ENCODE data around the gene MED1.

- no peak for TF ChIP-seq CTCF (IDR thresholded peaks at IDR 0.05)
- TF ChIP-seq ZFX (IDR thresholded peaks at IDR 0.05; ENCODE audit: borderline replicate concordance) = no peak
Observed at GRCh38 chr17:39402890-39403605, 48.0 kb downstream of the MED1 start.

Measured in 22Rv1 (cell line).